HG03565 (cell line): ENCODE results near the gene SLIT1.

Source experiments
- ATAC-seq: cut with Tn5 transposase; IDR thresholded peaks from one replicate; pipeline ENCODE4 v1.9.1; 2021; ENCODE audit warnings: mild to moderate bottlenecking, moderate library complexity; ENCODE audit not compliant: unreplicated experiment

Gene SLIT1

DNA sequence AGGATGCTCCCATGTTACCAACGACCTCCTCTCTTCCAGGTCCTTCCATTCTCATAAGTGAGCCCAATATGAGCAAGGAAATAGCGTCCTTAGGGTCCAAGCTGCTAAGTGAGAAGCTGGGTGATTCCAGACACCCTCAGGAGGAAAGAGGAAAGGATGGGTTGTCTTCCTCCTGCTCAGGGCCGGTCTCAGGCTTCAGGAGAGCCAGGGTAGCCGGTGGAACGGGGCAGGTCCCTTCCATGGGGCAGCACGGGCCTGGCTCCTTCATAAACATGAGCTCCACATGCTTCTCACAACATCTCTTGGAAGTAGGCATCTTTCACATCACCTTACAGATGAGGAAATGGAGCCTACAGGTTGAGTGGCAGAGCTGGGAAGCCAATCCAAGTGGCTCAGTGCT, 12.7 kb downstream of the SLIT1 start:
- no peak for ATAC-seq

DNA sequence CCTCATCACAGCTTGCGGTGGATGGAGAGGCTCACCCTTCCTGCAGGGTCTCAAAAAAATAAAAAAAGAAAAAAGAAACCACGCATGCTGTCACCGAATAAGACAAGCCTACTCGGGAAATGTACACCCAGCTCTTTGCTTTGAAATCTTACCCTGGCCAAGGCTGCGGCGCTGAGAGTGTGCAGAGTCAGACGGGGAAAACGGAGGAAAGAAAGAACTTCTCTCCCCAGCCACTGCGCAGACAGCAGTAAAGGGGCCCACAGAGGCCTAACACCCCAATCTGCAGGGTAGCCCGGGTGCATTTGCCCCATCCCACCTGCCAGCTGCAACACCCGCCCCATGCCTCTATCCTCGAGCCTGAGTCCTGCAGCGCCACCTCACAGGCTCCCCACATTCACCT, 14.8 kb downstream of the SLIT1 start:
- no peak for ATAC-seq

DNA sequence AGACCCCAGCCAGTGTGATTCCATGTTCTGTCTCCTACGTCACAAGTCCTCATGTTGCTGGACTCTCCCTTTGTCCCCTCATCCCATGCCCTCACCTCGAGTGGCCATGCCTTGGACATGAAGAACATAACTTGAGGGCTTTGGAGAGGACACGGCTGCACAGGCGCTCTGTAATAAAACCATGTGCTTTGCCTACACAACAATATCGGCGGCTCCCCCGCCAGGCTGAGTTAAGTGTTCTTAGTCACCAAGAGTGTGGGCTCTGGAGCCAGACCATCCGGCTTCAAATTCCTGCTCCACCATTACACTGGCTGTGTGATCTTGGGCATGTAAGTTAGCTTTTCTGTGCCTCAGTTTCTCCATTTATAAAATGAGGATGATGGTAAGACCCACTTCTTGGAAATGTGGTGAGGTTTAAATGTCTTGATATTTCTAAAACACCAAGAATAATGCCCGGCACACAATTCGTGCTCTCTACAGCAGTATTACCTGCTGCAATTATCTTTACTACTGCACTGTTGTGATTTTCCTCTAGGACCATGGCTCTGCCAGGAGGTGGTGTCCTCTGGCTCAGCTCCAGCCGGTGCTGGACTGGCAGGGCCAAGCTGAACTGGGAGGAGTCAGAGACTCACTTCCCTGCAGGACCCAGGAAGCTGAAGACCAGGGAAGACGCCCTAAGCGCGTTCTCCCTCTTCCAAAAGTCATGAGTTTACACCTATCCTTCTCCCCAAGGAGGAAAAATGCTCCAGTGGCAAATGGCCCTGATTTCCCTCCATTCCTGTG, 15.7 kb downstream of the SLIT1 start:
- ATAC-seq: no peak

DNA sequence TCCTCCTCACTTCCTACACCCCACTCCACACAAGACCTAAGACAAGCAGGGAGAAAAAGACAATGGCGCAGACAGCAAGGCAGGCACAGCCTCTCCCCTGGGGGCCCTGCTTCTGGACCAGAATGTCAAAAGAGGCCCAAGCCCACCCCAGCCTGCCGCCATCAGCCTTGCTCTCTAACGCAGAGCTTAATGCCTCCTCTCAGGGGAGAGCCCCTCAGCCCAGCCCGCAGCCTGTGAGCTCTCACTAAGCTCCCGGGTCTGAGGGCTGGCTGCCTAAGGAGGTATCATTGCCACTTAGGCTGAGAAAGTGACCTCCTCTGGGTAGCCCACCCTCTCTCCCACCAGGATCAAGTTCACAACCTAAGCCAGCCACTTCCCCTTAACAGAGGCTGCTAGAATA, 16.7 kb downstream of the SLIT1 start:
- ATAC-seq: no peak

DNA sequence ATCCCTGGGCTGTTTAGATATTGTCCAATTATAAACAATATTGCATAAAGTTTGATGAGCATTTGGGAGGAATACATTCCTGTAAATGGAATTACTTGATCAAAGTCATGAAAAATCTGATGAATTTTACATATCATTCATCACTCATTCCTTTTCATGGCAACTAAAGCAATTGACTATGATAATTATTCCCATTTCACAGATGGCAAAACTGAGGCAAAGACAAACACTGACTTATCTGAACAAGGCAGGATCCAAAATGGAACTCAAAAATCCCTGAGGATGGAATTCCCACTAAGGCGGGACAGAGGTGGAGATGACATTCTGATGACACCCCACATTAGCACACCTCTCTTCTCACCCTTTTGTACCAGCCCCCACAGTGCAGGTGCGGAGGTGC, 17.1 kb downstream of the SLIT1 start:
- no peak for ATAC-seq

DNA sequence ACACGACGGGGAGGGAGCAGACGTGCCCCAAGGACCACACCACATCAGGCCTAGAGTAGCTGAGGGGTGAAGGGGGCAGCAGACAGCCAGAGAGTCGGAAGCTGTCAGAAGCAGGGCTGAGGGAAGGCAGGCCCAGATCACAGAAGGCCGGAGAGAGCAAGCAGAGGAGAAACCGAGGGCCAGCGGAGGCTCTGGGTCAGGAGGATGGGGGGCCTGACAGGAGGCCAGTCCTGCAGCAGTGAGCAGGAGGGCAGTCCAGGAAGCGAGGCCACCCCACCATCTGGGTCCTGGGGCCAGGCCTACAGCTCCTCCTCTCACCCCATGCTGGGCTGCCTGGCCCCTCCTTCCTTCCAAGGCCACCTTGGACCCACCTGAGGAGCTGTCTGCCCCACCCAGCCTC, 20.3 kb downstream of the SLIT1 start:
- ATAC-seq: no peak

DNA sequence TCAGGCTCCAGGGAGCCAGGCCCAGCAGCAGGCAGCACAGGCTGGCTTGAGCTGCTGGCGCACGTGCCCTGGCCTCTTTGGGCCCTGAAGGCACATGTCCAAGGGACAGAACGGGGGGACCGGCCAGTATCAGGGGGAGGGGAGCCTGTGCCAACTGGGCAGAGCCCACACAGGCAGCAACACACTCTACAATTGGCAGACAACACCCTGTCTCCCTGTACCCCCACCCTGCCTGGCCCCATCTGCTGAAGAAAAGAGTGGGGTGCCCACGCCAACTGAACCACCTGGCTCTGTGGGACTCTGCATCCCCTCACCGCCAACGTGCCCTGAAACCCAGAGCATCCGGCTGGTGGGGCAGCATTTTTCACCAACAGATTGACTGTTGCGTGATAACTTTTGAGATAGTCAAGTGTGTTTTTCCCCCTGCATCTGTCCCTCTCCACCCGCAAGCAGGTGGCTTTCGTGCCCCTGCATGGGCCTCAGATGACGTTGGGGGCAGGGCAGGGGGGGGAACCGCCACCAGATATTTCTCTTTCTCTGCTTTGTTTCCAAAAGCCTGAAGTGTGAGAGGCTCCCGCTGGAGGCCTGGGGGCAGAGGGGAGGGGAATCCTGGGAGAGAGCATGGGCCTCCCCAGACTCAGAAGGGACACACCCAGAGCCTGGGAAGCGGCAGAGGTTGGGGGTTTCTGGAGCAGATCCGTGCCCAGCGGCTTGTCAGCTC, 21.8 kb downstream of the SLIT1 start:
- ATAC-seq: no peak

DNA sequence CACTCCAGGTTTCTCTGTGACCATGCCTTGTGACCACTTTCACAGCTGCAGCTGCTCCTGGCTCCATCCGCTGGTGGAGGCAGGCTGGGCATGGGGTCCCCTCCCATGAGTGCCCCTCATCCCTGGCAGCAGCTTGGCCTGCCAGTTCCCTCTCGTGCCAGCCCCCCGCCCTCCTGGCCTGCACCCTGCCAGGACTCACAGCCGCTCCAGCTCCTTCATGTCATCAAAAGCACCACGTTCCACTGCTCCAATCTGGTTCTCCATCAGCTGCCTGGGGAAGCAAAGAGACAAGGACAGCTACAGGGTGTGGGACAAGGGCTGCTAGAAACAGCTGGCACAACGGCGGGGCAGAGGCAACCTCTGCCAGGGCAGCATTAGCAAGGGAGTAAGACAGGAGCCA, 22.6 kb downstream of the SLIT1 start:
- ATAC-seq: no peak

DNA sequence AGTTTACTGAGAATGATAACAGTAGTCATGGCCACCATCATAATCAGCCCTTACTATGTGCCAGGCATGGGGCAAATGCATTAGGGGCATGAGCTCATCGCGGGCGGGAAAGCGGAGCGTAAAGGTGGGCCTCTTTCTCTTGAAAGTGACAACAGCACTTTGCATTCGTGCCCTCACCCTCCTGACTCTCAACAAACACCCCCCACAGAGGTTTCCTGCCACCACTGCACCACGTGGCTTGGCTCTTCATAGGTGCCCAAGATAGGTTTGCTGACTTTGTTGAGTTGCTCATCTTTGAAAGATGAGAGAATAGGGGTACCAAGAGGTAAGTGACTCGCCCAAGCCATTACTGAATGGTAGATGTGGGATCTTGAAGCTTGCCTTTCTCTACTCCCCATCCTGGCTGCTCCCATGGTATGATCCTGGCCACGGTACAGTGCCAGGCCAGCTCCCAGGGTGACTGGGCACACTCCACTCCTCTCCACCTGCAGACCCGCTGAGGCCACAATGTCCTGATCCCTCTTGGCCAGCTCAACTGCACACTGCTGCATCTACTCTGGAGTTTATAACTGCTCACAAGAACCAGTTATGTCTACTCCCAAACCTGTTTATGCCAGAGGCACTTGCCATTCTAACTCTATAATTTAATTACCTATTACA, 26.0 kb downstream of the SLIT1 start:
- no peak for ATAC-seq

DNA sequence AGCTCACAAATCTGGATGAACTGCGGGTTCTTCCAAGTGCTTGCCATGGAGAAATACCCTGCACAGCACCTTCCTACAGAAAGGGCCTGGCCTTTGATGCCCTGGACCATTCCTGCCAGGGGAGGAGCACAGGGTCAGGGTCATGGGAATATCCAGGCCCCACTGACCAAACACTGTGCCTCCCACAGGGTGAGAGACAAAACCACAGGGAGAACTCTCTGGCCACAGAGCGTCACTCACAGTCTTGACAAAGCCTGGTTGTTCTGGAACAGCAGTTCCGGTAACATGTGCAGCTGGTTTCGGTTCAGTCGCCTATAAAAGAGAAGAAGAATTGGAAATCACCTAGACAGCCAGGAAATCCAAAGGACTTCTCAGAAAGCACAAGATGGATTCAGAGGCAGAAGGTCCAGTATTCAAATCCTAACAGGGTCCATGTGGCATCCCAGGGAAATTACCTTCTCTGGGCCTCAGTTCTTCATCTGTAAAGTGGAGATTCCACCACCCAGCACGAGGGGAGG, 28.1 kb downstream of the SLIT1 start:
- no peak for ATAC-seq

DNA sequence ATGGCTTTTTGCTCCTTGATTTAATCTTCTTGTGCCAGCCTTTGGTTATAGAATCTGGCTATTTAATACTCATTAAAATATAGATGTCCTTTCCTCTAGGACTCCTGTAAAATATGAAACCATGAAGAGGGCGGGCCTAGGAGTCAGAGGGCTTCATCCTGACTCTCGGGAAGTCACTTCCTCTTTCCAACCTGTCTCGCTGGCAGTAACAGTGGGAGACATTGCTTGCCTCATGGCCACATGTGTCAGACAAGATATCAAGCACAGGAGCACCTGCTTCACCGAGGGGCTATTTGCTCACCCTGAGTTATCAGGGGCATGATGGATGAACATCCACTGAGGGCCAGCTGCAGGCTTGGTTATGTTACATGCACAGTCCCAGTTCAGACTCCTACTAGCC, 31.0 kb downstream of the SLIT1 start:
- ATAC-seq: no peak

DNA sequence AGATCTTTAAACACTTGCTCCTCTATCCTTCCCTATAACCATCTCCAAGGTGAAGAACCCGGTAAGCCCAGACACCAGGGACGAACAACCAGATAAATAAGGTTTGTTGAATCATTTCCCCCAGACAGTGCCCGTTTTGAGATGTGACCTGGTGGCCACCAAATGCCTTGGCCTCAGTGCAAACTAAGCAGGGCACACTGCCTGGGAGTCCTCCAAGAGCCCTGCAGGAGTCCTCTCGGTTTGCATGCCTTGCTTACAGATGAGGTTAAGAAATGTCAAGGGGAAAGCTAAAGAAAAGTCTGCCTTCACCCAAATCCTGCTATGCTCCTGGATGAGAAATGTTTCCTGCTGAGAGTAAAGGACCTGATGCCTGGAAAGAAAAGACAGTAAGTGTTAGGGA, 31.6 kb downstream of the SLIT1 start:
- no peak for ATAC-seq

DNA sequence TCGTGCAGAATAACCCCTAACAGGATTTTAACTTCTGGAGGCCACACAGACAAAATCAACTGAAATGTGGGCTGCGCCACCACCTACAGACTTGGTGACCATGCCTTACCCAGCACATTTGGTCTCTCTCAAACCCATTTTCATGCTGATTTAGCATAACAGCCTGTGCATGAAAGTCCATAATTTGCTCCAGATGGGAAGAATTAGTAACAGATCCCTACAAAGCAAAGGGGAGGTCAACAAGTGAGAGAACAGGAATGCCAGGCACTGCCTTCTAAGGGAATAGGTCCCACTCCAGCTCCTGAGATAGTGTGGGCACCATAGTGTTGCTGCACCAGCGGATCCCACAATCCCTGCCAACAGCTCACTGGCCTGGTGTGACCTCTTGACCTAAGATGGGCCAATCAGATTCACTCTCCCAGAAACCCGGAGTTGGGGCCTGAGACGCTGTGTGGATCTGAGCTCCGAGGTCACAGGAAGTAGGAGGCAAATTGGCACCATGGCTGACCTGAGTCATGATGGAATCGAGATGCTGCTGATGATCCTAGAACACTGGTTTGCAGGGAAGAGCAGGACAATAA, 32.4 kb downstream of the SLIT1 start:
- ATAC-seq: no peak

DNA sequence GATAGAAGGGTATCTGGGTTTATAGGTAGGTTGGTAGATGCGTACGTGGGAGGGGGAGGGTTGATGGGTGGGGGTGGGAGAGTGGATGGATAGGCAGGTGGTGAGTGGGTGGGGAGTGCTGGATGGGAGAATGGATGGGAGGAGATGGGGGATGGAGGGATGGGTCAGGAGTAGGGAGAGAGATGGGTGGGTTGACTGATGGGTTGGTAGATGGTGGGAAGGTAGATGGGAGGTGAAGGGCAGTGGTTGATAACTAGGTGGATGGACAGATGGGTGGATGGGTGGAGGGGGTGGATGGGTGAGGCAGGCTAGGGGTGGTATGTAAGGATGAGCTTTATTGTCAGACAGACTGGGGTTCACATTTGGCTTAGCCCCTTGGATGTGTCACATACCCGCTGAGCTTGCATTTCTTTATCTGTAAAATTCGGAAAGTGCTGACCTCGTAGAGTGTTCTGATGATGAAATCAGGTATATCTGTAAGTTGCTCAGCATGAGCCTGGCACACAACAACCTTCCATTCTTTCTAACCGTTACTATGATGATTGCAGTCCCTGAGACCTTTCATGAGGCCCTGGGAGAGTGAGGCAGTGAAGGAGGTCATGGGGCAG, 34.3 kb downstream of the SLIT1 start:
- no peak for ATAC-seq

DNA sequence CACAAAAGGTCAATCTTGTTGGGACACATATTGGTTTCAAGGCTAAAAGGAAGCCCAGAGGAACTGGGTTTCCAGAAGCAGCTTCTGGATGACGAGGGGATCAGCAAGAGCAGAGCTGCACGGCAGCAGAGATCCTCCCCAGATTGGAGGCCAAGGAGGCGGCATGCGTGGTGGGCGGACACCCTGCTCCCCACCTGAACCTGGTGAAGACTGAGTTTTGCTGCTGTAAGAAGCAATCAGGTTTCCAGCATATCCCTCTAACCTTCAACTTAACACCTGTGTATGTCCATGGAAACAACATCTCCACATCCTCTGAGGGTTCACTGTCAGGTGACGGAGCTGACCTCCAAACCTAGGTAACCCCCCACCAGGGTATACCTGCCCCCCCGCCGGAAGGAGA, 35.1 kb downstream of the SLIT1 start:
- no peak for ATAC-seq

DNA sequence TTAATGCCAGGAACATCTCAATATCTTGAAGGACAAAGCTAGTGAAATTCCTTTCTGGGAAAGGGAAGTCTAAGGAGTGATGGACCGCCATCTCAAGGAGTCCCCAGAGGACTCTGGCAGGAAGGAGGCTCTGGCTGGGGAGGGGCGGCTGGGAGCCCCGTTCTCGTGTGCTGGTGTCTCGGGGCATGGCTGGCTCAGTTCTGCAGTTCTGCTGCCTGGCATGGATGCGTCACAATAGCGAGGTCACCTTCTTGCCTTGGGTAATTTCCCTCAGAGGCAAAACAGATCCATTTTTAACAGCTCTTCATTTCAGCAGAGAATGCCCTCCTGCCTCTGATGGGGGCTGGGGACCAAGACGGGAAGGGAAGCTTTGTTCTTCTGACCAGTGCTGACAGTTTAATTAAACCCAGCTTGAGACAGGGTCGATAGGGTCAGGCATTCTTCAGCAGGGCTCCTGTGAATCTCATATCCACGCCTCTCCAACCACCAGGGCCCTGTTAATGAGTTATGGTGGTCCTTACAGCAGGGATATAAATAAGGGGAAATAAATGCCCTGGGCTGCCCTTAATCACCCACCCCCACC, 35.7 kb downstream of the SLIT1 start:
- ATAC-seq: no peak

DNA sequence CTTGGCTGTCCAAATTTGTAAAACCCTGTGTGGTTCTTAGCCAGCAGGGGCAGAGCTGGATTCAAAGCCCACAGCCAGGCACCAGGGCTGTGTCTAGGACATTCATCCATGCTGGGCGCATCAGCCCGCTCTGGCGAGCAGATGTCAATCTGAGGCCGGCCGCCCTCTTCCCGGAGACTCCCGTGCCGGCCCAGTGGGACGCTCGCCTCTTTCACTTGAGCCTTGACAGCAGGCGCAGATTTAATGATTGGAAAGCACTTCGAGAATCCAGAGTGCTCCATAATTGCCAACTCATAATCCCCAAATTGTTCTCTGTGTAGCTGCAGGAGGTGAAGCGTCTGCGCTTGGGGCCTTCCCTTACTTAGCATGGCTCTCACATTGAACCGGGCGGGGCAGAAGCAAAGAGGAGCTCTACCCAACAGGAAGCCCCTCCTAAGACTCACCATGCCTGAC, 36.7 kb downstream of the SLIT1 start:
- no peak for ATAC-seq

DNA sequence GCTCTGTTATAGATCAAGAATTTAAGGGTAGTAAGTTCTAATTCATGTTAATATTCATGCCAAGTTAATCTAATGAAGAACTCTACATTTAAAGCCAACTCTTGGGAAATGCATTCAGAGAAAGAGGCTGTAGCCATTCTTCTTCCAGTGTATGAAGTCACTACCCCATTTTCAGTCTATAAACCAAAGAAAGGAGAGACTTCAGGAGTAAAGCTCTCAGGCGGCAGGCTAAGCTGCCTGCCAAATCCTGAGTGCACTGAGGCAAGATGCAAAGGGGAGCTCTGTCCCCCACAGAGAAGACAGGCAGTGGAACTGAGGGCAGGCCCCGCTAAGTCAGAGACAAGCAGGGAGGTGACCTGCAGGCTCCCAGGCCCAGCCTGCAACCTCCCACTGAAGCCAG, 41.5 kb downstream of the SLIT1 start:
- ATAC-seq: no peak

DNA sequence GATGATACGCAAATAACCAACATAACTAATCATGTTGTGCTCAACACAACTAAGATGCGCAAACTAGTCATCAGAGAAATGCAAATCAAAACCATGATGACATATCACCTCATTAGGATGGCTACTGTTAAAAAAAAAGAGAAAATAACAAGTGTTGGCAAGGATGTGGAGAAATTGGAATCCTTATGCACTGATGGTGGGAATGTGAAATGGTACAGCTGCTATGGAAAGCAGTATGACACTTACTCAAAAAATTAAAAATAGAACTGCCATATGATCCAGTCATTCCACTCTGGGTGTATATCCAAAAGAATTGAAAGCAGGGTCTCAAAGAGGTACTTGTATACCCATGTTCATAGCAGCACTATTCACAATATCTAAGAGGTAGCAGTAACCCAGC, 42.9 kb downstream of the SLIT1 start:
- ATAC-seq: no peak

DNA sequence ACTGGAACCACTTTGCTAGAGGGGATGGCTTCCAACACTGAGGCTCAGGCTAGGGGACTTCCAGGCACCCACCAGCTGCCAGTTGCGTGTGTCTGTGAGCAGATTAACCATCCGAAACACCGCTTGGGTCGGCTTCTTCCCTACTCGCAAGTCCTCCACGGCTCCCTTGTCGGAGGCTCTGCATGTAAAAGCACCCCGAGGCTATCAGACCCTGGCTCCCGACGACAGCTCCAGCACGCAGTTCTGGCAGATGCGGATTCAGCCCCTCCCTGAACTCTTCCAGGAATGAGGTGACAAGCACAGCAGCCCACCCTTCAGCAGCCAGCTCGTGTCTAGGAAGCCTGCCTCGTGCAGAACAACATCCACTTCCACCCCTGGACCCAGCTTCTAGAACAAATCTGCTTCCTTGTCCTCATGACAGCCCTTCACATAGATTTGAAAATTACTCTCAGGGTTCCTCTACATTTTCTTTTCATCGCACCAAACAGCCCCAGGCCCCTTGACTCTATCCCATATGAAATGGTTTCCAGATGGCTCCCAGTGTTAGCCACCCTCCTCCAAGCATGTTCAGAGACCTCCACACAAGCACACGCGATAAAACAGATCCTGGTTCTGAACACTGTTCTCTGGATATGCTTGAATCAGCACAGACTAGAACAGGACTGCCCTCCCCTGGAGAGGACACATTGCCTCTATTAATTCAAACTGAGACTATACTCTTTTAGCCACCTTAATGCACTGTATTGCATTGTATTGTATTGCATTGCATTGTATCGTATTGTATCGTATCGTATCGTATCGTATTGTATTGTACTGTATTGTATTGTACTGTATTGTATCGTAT, 44.6 kb downstream of the SLIT1 start:
- ATAC-seq: no peak
